Measurements from ENCODE around the gene KCNQ4. TPM values are rescaled to one million over a fixed set of nuclear protein-coding genes. Genes with fewer than 3 reads are reported as not detected.

The KCNQ4 gene
- total and polyA plus RNA-seq, 8 donors, result 0.92 to 1.7 (median 1.4) TPM

DNA sequence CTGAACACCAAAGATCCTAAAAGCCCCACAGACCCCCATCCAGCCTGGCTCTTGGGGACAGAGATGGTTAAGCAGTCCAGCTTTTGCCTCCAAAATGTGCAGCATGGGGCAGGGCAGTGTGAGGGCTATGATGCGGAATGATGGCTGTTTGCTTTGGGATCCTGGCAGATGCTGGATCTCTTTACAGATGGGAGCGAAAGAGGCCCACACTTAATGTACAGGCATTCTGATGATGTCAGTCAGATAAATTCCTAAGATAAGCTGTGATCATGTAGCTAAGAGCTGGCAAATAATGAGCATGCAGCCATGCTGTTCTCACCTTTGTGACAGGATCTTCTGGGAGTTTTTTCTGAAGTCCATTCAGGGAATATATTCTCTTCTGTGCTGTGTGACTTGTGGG, 17.6 kb upstream of the KCNQ4 start:
- Histone ChIP-seq H3K27me3 (no peaks in the 10 kb centered on the region), H3K27ac (no peak overlapping the region), H3K9me3 (no peaks in the 10 kb centered on the region), H3K36me3 (peaks cover 0 to 99% of the 10 kb centered on the region in 2 donors), H3K4me3 (no peak overlapping the region), H3K4me1 (no peaks in the 10 kb centered on the region)
- intact Hi-C loops (cut with DNase I), result no loop called here
- ATAC-seq, result no peak
- TF ChIP-seq, protein P1, sequence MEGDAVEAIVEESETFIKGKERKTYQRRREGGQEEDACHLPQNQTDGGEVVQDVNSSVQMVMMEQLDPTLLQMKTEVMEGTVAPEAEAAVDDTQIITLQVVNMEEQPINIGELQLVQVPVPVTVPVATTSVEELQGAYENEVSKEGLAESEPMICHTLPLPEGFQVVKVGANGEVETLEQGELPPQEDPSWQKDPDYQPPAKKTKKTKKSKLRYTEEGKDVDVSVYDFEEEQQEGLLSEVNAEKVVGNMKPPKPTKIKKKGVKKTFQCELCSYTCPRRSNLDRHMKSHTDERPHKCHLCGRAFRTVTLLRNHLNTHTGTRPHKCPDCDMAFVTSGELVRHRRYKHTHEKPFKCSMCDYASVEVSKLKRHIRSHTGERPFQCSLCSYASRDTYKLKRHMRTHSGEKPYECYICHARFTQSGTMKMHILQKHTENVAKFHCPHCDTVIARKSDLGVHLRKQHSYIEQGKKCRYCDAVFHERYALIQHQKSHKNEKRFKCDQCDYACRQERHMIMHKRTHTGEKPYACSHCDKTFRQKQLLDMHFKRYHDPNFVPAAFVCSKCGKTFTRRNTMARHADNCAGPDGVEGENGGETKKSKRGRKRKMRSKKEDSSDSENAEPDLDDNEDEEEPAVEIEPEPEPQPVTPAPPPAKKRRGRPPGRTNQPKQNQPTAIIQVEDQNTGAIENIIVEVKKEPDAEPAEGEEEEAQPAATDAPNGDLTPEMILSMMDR (IDR thresholded peaks at IDR 0.05), result no peak
- no peak for DNase-seq

DNA sequence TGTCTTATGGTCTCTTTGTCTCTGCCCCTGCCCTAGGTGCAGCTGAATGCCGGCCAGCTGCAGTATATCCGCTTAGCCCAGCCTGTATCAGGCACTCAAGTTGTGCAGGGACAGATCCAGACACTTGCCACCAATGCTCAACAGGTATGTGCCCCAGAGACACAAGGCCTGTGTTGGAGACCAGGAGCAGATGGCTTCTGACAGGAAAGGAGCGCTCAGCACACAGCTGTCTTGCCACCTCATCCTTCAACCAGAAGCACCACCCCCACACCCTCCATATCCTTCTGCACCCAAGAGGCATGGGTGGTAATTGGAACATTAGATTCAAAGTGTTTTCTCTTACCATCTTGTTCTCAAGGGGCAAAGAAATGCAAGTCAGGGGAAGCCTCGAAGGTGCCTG, 17.0 kb upstream of the KCNQ4 start:
- Histone ChIP-seq H3K27me3 (no peaks in the 10 kb centered on the region), H3K4me3 (no peak overlapping the region), H3K27ac (no peak overlapping the region), H3K9me3 (no peaks in the 10 kb centered on the region), H3K4me1 (no peaks in the 10 kb centered on the region), H3K36me3 (peaks cover 0 to 99% of the 10 kb centered on the region in 2 donors)
- no peak for ATAC-seq
- TF ChIP-seq, protein P1 (IDR thresholded peaks at IDR 0.05), result no peak
- no peak for DNase-seq
- intact Hi-C loops (cut with DNase I), result no loop called here

DNA sequence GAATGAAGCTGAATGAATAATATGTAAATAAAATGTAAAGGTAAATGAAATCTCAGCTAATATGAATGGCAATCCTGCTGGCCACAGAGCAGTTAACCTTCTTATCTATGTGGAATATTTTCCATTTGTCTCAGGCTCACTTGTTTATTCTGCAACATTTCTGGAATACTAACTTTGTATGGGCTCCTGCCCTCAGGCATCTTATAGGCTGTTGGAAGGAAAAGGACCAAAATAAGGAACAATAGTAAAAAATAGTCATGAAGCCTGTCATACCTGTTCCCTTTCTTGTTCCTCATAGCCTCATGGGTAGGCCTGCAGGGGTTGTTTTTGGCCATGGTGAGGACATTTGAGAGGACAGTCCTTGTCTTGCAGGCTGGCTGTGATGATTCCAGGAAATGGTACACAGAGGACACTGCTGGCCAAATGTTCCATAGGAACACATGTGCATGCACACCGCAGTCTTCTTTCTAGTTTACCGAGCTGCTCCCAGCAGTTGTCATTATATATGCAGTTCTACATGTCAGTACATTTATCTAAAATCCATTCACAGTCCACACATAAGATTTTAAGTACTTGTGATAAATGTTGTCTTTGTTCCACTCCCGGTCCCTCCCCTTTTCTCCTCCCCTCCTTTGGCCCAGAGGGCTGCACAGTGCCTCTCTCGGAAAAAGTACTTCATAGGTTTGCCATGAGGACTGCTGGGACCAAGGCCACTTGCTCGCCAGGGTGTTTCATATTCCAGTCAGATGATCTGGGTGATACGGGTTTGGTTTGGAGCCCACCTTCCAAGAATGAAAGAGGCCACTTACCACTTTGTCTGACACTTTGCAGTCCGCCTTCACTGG, 15.2 kb upstream of the KCNQ4 start:
- Histone ChIP-seq H3K36me3 (peaks cover 0 to 91% of the 10 kb centered on the region in 2 donors), H3K9me3 (no peaks in the 10 kb centered on the region), H3K4me1 (no peaks in the 10 kb centered on the region), H3K27me3 (no peaks in the 10 kb centered on the region), H3K4me3 (no peak overlapping the region), H3K27ac (no peak overlapping the region)
- intact Hi-C loops (cut with DNase I), result no loop called here
- TF ChIP-seq, protein P1 (IDR thresholded peaks at IDR 0.05), result no peak
- ATAC-seq (no peak), DNase-seq (no peak)

DNA sequence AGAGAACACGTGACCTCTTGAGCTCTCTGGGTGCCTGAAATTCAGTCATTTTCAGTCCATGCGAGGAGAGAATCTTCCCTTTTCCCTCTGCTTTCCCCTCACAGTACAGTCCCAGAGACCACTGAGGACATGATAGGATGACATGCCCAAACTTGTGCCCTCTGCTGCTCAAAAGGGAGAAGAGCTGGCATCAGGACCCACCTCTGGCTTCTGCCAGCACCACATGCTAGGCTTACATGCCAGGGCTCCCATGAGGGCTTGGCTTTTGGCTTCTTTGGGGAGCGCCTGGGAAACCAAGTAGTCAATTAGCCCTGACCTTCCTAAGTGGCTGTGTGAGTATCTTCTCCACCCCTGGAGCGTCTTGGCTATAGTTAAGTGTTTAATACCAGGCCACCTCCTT, 13.8 kb upstream of the KCNQ4 start:
- ATAC-seq, result no peak
- peaks cover 0 to 77% of the 10 kb centered on the region in 2 donors for H3K36me3 ChIP-seq
- H3K4me1 ChIP-seq, result no peaks in the 10 kb centered on the region
- H3K4me3 ChIP-seq, result no peak overlapping the region
- H3K27ac ChIP-seq, result no peak overlapping the region
- no peak for DNase-seq
- H3K9me3 ChIP-seq, result no peaks in the 10 kb centered on the region
- H3K27me3 ChIP-seq, result no peaks in the 10 kb centered on the region
- intact Hi-C loops (cut with DNase I), result no loop called here
- TF ChIP-seq, protein P1 (IDR thresholded peaks at IDR 0.05), result no peak

DNA sequence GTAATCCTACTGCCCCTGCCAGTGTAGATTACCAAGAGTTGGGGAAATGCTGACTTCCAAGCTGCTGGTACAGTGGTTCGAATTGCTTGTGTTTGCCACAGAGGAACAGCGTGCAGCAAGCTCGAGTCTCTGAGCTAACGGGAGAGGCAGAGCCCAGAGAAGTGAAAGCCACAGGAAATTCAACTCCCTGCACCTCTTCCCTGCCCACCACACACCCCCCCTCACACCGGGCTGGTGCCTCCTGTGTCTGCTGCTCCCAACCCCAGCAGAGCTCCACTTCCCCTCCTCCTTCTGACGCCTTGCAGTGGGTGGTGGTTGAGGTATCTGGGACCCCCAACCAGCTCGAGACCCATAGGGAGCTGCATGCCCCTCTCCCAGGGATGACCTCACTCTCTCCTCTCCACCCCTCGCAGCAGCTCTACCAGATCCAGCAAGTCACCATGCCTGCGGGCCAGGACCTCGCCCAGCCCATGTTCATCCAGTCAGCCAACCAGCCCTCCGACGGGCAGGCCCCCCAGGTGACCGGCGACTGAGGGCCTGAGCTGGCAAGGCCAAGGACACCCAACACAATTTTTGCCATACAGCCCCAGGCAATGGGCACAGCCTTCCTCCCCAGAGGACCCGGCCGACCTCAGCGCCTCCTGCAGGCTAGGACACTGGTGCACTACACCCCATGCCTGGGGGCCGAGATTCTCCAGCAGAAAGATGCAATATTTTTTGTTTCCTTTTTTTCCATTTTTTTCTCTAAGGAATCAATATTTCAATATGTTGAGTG, 13.1 kb upstream of the KCNQ4 start:
- Histone ChIP-seq H3K4me3 (no peak overlapping the region), H3K9me3 (no peaks in the 10 kb centered on the region), H3K27ac (no peak overlapping the region), H3K4me1 (no peaks in the 10 kb centered on the region), H3K36me3 (peaks cover 0 to 76% of the 10 kb centered on the region in 2 donors), H3K27me3 (no peaks in the 10 kb centered on the region)
- ATAC-seq (no peak), DNase-seq (no peak)
- TF ChIP-seq, protein P1 (IDR thresholded peaks at IDR 0.05), result no peak
- intact Hi-C loops (cut with DNase I), result no loop called here
